ENCODE measurements around the gene ADGRV1. TPM values are rescaled to one million over a fixed set of nuclear protein-coding genes. Genes with fewer than 3 reads are reported as not detected.

Gene ADGRV1
- total RNA-seq, 4 donors from 2014 or later: 1.9 to 11.3 TPM; not detected in 2

- TF ChIP-seq CTCF (IDR thresholded peaks at IDR 0.05) (no peak), POLR2A (IDR thresholded peaks at IDR 0.05) (no peak)
- Histone ChIP-seq H3K9me3 (no peaks in the 10 kb centered on the region), H3K27ac (no peak overlapping the region), H3K4me1 (no peaks in the 10 kb centered on the region), H3K36me3 (no peaks in the 10 kb centered on the region), H3K4me3 (no peak overlapping the region), H3K27me3 (no peaks in the 10 kb centered on the region)
- intact Hi-C loops (cut with DNase I; ENCODE audit: low total_unique reads): no loop called here
- DNase-seq: no peak
Measured at GRCh38 chr5:90650767-90651166, 92.2 kb downstream of the ADGRV1 start.

DNA sequence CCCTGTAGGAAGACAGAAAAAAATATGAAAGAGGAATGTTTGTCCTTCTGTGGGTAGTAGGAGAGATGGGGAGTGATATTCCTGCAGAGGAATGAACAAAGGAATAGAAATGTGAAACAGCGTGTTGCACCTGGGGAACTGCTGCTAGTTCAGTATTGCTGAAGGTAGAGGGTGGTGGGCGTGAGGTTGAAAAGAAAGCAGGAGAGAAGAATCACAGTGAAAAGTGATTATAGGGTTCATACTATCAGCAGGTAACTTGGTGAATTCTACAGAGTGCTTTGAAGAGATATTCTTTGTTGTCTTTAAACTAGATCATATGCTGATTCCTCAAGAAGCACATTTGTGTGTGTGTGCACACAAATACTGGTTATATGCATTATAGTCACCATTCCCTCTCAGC, 95.6 kb downstream of the ADGRV1 start:
- Histone ChIP-seq H3K4me1 (no peaks in the 10 kb centered on the region), H3K27ac (no peak overlapping the region), H3K27me3 (no peaks in the 10 kb centered on the region), H3K4me3 (no peak overlapping the region), H3K36me3 (no peaks in the 10 kb centered on the region), H3K9me3 (no peaks in the 10 kb centered on the region)
- TF ChIP-seq POLR2A (IDR thresholded peaks at IDR 0.05) (no peak), CTCF (IDR thresholded peaks at IDR 0.05) (no peak)
- intact Hi-C loops (cut with DNase I; ENCODE audit: low total_unique reads): no loop called here
- DNase-seq: no peak

GRCh38 chr5:90655423-90655822, 96.8 kb downstream of the ADGRV1 start:
- TF ChIP-seq POLR2A (IDR thresholded peaks at IDR 0.05): no peak
- TF ChIP-seq CTCF (IDR thresholded peaks at IDR 0.05): no peak
- DNase-seq: no peak
- Histone ChIP-seq H3K4me1 (no peaks in the 10 kb centered on the region), H3K27me3 (no peaks in the 10 kb centered on the region), H3K36me3 (no peaks in the 10 kb centered on the region), H3K4me3 (no peak overlapping the region), H3K9me3 (no peaks in the 10 kb centered on the region), H3K27ac (no peak overlapping the region)
- intact Hi-C loops (cut with DNase I; ENCODE audit: low total_unique reads): no loop called here

DNA sequence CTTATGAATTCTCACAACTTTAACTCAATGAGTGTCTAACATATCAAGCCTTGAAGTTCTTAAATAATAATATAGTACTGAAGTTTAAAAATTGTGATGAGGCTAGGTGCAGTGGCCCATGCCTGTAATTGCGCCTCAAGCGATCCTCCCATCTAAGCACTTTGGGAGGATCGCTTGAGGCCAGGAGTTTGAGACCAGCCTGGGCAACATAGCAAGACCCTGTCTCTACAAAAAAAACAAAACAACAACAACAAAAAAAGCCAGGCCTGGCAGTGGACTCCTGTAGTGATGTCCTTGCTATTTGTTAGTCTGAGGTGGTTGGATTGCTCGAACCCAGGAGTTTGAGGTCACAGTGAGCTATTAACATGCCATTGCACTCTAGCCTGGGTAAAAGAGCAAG, 98.4 kb downstream of the ADGRV1 start:
- no peak overlapping the region for H3K4me3 ChIP-seq
- TF ChIP-seq CTCF (IDR thresholded peaks at IDR 0.05): no peak
- TF ChIP-seq POLR2A (IDR thresholded peaks at IDR 0.05): no peak
- H3K27ac ChIP-seq: no peak overlapping the region
- intact Hi-C loops (cut with DNase I; ENCODE audit: low total_unique reads): no loop called here
- H3K4me1 ChIP-seq: no peaks in the 10 kb centered on the region
- H3K27me3 ChIP-seq: no peaks in the 10 kb centered on the region
- DNase-seq: no peak
- no peaks in the 10 kb centered on the region for H3K9me3 ChIP-seq
- no peaks in the 10 kb centered on the region for H3K36me3 ChIP-seq

DNA sequence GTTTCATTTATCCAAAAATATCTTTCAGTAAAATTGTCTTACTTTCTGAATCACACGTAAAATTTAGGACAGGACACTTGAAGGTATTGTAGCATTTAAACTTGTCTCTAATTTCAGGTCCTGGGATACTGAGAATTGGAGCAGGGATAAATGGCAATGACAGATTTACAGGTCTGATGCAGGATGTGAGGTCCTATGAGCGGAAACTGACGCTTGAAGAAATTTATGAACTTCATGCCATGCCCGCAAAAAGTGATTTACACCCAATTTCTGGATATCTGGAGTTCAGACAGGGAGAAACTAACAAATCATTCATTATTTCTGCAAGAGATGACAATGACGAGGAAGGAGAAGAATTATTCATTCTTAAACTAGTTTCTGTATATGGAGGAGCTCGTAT, 99.2 kb downstream of the ADGRV1 start:
- DNase-seq: no peak
- H3K27ac ChIP-seq: no peak overlapping the region
- H3K4me3 ChIP-seq: no peak overlapping the region
- no peaks in the 10 kb centered on the region for H3K27me3 ChIP-seq
- H3K36me3 ChIP-seq: no peaks in the 10 kb centered on the region
- no peak for TF ChIP-seq POLR2A (IDR thresholded peaks at IDR 0.05)
- no peak for TF ChIP-seq CTCF (IDR thresholded peaks at IDR 0.05)
- H3K4me1 ChIP-seq: no peaks in the 10 kb centered on the region
- no peaks in the 10 kb centered on the region for H3K9me3 ChIP-seq
- intact Hi-C loops (cut with DNase I; ENCODE audit: low total_unique reads): no loop called here
